HepG2 (cell line): ENCODE measurements around the gene CBX5. TPM values are rescaled to one million over a fixed set of nuclear protein-coding genes. Genes with fewer than 3 reads are reported as not detected.

Source experiments
- ATRX ChIP-seq: sonication (generic); formaldehyde crosslinking; IDR thresholded peaks from 2 replicates; pipeline ENCODE4 v1.4.0; 2020; ENCODE audit warnings: missing genetic modification reagents, borderline replicate concordance
- MNT ChIP-seq: fragments of 450-650 bp; IDR thresholded peaks from 2 replicates; pipeline ENCODE4 v1.6.1; 2016
- NR2F1 ChIP-seq, 2 experiments: fragments of 450-650 bp in 1 of 2; formaldehyde crosslinking in 1 of 2; IDR thresholded peaks; 2 replicates each; pipeline versions ENCODE4 v1.5.0 to v1.6.1; 2016 to 2020; ENCODE audit warnings: mild to moderate bottlenecking in 1 of 2, missing compliant biosample characterization in 1 of 2, missing genetic modification reagents in 1 of 2, moderate library complexity in 1 of 2
- POGZ ChIP-seq: sonication (generic); formaldehyde crosslinking; IDR thresholded peaks from 2 replicates; pipeline ENCODE4 v1.4.0; 2020; ENCODE audit warnings: mild to moderate bottlenecking, missing genetic modification reagents
- RAD51 ChIP-seq: fragments of 450-650 bp; IDR thresholded peaks from 2 replicates; pipeline ENCODE4 v1.6.1; 2016; ENCODE audit warnings: borderline replicate concordance
- RFX3 ChIP-seq: IDR thresholded peaks from 2 replicates; pipeline ENCODE4 v1.6.1; 2016; ENCODE audit warnings: missing biosample characterization, missing genetic modification reagents
- TGIF2 ChIP-seq: IDR thresholded peaks from 2 replicates; pipeline ENCODE4 v1.6.1; 2016; ENCODE audit warnings: control low read depth, missing compliant biosample characterization
- ZNF17 ChIP-seq: sonication (generic); formaldehyde crosslinking; IDR thresholded peaks from 2 replicates; pipeline ENCODE4 v1.5.0; 2020; ENCODE audit warnings: mild to moderate bottlenecking, missing genetic modification reagents
- ZNF331 ChIP-seq: sonication (generic); formaldehyde crosslinking; IDR thresholded peaks from 2 replicates; pipeline ENCODE4 v1.4.0; 2020; ENCODE audit warnings: missing genetic modification reagents
- ZNF34 ChIP-seq: sonication (generic); formaldehyde crosslinking; IDR thresholded peaks from 2 replicates; pipeline ENCODE4 v1.4.0; 2020; ENCODE audit warnings: mild to moderate bottlenecking, missing genetic modification reagents, borderline replicate concordance
- ZNF709 ChIP-seq: sonication (generic); formaldehyde crosslinking; IDR thresholded peaks from 2 replicates; pipeline ENCODE4 v1.5.0; 2020; ENCODE audit warnings: mild to moderate bottlenecking, missing genetic modification reagents
- polyA plus RNA-seq, 8 experiments: library from polyadenylated mRNA; depleted of rRNA in 3 of 8; stranded (reverse) in 7 of 8; unstranded in 1 of 8; fragments of >200 nt; fragmentation: Illumina TruSeq in 4 of 8; extraction: Trizol in 4 of 8; gene quantifications; 2 replicates each; pipeline versions ENCODE4 v1.2.1 to v1.2.3, GENCODE V29; 2011 to 2016; ENCODE audit warnings: low read depth in 4 of 8, missing spikeins in 1 of 8, mixed read lengths in 1 of 8; ENCODE audit not compliant: insufficient read depth in 1 of 8
- total RNA-seq, 5 experiments: library from RNA; depleted of rRNA; stranded (reverse); fragments of >200 nt; fragmentation: Illumina TruSeq; extraction: Trizol; gene quantifications; 2 replicates each; pipeline ENCODE4 v1.2.3, GENCODE V29; 2016; ENCODE audit warnings: low read depth in 1 of 5
- TF ChIP-seq, protein P1 (sequence below): sonication (generic); formaldehyde crosslinking; IDR thresholded peaks from 2 replicates; pipeline ENCODE4 v1.4.0; 2020; ENCODE audit warnings: missing genetic modification reagents, borderline replicate concordance
- TF ChIP-seq, protein P2 (sequence below): sonication (generic); formaldehyde crosslinking; IDR thresholded peaks from 2 replicates; pipeline ENCODE4 v1.9.0; 2021; ENCODE audit warnings: missing genetic modification reagents, borderline replicate concordance
- TF ChIP-seq, protein P3 (sequence below): IDR thresholded peaks from 2 replicates; pipeline ENCODE4 v1.6.1; 2016; ENCODE audit warnings: low read depth, missing genetic modification reagents, missing compliant biosample characterization

CBX5 gene
- total and polyA plus RNA-seq, 2 of the 13 experiments (the other 11 are each of a cell fraction or from before 2014, with no cell fraction given), result 16.0 to 22.2 TPM

DNA sequence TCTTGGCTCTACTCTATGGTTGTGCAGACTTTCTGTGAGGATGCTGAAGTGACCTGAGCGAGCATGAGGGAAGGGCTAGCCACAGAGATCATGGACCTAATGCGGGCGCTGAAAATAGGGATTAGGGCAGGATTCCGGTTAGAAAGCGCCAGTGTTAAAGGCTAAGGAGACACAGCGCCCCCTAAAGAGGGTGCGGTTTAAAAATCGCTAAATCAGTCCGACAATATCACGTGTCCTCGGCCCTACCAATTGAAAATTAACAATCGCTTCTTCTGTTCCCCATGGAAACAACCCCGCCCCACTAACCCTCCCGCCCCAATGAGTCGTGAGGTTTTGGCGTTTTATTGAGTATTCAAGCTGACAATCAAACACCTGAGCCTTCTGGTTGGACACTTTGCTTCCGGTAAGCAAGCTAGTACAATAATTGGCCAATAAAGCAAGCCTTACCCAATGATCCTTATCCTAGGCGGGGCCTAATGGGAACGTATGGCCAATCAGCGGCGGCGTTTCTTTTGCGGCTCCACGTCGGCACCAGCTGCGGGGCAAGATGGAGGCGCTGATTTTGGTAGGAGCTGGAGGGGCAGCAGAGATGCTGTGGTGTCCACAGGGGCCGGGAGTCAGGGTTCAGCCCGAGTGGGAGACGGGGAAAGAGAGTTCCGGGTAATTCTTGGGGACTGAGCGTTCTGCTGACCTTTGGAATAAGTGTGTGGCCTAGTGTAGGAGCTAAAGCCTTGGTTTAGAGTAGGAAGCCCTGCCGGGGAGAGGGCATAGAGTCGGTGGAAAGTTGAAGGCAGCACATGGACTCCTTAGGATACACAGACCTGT lies 44.9 kb upstream of the CBX5 start, which contains the start of gene COPZ1 (continued):
- TF ChIP-seq ZNF331 (CRISPR knock-in tag), result no peak; the same call in 1 of the 2 replicates
- TF ChIP-seq TGIF2 (CRISPR knock-in tag), result peak; percentile 30; the same call in 1 of the 2 replicates
- 0 out of 2 replicates have a peak, but pooled peaks have one; percentile 26 for TF ChIP-seq MNT
- TF ChIP-seq, protein P1, sequence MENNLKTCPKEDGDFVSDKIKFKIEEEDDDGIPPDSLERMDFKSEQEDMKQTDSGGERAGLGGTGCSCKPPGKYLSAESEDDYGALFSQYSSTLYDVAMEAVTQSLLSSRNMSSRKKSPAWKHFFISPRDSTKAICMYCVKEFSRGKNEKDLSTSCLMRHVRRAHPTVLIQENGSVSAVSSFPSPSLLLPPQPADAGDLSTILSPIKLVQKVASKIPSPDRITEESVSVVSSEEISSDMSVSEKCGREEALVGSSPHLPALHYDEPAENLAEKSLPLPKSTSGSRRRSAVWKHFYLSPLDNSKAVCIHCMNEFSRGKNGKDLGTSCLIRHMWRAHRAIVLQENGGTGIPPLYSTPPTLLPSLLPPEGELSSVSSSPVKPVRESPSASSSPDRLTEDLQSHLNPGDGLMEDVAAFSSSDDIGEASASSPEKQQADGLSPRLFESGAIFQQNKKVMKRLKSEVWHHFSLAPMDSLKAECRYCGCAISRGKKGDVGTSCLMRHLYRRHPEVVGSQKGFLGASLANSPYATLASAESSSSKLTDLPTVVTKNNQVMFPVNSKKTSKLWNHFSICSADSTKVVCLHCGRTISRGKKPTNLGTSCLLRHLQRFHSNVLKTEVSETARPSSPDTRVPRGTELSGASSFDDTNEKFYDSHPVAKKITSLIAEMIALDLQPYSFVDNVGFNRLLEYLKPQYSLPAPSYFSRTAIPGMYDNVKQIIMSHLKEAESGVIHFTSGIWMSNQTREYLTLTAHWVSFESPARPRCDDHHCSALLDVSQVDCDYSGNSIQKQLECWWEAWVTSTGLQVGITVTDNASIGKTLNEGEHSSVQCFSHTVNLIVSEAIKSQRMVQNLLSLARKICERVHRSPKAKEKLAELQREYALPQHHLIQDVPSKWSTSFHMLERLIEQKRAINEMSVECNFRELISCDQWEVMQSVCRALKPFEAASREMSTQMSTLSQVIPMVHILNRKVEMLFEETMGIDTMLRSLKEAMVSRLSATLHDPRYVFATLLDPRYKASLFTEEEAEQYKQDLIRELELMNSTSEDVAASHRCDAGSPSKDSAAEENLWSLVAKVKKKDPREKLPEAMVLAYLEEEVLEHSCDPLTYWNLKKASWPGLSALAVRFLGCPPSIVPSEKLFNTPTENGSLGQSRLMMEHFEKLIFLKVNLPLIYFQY (CRISPR knock-in tag), result peak; percentile 18; the same call in 1 of the 2 replicates
- peak; percentile 72; the same call in 1 of the 2 replicates for TF ChIP-seq RAD51
- TF ChIP-seq, protein P2, sequence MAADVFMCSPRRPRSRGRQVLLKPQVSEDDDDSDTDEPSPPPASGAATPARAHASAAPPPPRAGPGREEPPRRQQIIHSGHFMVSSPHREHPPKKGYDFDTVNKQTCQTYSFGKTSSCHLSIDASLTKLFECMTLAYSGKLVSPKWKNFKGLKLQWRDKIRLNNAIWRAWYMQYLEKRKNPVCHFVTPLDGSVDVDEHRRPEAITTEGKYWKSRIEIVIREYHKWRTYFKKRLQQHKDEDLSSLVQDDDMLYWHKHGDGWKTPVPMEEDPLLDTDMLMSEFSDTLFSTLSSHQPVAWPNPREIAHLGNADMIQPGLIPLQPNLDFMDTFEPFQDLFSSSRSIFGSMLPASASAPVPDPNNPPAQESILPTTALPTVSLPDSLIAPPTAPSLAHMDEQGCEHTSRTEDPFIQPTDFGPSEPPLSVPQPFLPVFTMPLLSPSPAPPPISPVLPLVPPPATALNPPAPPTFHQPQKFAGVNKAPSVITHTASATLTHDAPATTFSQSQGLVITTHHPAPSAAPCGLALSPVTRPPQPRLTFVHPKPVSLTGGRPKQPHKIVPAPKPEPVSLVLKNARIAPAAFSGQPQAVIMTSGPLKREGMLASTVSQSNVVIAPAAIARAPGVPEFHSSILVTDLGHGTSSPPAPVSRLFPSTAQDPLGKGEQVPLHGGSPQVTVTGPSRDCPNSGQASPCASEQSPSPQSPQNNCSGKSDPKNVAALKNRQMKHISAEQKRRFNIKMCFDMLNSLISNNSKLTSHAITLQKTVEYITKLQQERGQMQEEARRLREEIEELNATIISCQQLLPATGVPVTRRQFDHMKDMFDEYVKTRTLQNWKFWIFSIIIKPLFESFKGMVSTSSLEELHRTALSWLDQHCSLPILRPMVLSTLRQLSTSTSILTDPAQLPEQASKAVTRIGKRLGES (CRISPR knock-in tag), result 0 out of 2 replicates have a peak, but pooled peaks have one; percentile 74
- TF ChIP-seq ATRX, result no peak
- TF ChIP-seq, protein P3, sequence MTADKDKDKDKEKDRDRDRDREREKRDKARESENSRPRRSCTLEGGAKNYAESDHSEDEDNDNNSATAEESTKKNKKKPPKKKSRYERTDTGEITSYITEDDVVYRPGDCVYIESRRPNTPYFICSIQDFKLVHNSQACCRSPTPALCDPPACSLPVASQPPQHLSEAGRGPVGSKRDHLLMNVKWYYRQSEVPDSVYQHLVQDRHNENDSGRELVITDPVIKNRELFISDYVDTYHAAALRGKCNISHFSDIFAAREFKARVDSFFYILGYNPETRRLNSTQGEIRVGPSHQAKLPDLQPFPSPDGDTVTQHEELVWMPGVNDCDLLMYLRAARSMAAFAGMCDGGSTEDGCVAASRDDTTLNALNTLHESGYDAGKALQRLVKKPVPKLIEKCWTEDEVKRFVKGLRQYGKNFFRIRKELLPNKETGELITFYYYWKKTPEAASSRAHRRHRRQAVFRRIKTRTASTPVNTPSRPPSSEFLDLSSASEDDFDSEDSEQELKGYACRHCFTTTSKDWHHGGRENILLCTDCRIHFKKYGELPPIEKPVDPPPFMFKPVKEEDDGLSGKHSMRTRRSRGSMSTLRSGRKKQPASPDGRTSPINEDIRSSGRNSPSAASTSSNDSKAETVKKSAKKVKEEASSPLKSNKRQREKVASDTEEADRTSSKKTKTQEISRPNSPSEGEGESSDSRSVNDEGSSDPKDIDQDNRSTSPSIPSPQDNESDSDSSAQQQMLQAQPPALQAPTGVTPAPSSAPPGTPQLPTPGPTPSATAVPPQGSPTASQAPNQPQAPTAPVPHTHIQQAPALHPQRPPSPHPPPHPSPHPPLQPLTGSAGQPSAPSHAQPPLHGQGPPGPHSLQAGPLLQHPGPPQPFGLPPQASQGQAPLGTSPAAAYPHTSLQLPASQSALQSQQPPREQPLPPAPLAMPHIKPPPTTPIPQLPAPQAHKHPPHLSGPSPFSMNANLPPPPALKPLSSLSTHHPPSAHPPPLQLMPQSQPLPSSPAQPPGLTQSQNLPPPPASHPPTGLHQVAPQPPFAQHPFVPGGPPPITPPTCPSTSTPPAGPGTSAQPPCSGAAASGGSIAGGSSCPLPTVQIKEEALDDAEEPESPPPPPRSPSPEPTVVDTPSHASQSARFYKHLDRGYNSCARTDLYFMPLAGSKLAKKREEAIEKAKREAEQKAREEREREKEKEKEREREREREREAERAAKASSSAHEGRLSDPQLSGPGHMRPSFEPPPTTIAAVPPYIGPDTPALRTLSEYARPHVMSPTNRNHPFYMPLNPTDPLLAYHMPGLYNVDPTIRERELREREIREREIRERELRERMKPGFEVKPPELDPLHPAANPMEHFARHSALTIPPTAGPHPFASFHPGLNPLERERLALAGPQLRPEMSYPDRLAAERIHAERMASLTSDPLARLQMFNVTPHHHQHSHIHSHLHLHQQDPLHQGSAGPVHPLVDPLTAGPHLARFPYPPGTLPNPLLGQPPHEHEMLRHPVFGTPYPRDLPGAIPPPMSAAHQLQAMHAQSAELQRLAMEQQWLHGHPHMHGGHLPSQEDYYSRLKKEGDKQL (CRISPR knock-in tag), result no peak
- peak; percentile 77 for TF ChIP-seq RFX3 (CRISPR knock-in tag)
- peak; percentile 35 for TF ChIP-seq POGZ (CRISPR knock-in tag)
- no peak for TF ChIP-seq ZNF17 (CRISPR knock-in tag)
- peak; percentile 50; the same call in 1 of the 2 replicates for TF ChIP-seq ZNF709
- TF ChIP-seq ZNF34 (CRISPR knock-in tag), result no peak
- peak in 1 of 2 experiments; percentile 56; a peak in 2 of 4 replicates for TF ChIP-seq NR2F1 (CRISPR knock-in tag; IDR thresholded peaks at IDR 0.05)
